ENCODE data around the gene NT5C.
A peak's percentile ranks its signal among the peaks of the same experiment; 100 is the strongest.
"Not testable (repeated sequence)": the region's sequence is repeated elsewhere in the genome, so short reads cannot be mapped to it uniquely, and the experiment has no call there.

NT5C gene

DNA sequence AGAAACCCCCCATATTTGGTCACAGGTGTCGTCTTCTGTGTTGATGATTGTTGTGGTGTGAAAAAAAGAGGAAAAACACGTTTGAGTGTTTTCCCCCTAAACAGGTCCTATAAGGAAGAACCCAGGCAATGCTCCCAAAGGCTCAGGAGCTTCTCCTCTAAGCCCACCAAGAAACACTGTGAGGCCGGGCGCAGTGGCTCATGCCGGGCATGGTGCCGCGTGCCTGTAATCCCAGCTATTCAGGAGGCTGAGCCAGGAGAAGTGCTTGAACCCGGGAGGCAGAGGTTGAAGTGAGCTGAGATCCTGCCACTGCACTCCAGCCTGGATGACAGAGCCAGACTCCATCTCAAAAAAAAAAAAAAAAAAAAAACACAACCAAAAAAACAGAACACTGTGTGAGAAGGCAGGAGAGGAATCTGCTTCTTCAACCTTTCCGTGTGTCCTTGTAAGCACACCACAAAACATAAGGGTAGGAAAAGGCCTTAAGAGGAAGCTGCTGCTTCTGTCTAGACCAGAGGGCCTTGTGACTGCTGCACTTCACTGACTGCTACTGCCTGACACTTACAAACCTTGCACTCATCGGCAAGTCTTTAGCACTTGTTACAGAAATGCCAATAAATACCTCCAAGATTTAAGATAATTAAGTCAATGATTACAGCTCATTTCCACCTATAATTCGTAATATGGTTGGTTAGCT lies 13.4 kb upstream of the NT5C start:
- no peak for DNase-seq (ENCODE audit: low spot score)

GRCh38 chr17:75142236-75142971 lies 10.9 kb upstream of the NT5C start:
- no peak for DNase-seq (ENCODE audit: low spot score)

- no peak for DNase-seq (ENCODE audit: low spot score)
Measured at GRCh38 chr17:75138519-75138918, 7.0 kb upstream of the NT5C start.

- not testable (repeated sequence) for DNase-seq (ENCODE audit: low spot score)
Measured at GRCh38 chr17:75137762-75138161, 6.2 kb upstream of the NT5C start.

DNA sequence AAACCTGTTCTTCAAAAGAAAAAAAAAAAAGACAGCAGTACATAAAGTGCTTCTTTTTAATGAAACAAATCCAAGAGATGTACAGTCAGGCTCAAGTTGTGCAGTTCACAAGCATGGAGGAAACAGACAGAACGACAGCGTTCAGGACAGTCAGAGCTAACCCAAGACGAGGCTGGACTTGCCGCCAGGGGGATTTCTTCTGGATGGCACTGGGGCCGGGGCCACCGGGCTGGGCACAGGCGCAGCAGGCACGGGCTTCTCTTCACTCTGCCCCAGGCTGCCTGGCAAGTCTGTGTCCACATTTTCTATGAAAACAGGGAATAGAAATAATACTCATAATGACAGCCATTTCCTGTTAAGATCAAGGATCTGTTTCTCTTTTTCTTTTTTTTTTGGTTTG lies 4.4 kb upstream of the NT5C start:
- DNase-seq (ENCODE audit: low spot score) = no peak

- no peak for DNase-seq (ENCODE audit: low spot score)
Measured at GRCh38 chr17:75135452-75135851, 3.9 kb upstream of the NT5C start.

- DNase-seq (ENCODE audit: low spot score) = not testable (repeated sequence)
Measured at GRCh38 chr17:75133607-75134347, 2.2 kb upstream of the NT5C start.

- DNase-seq (ENCODE audit: low spot score) = no peak
Measured at GRCh38 chr17:75133001-75133400, 1.5 kb upstream of the NT5C start.

DNA sequence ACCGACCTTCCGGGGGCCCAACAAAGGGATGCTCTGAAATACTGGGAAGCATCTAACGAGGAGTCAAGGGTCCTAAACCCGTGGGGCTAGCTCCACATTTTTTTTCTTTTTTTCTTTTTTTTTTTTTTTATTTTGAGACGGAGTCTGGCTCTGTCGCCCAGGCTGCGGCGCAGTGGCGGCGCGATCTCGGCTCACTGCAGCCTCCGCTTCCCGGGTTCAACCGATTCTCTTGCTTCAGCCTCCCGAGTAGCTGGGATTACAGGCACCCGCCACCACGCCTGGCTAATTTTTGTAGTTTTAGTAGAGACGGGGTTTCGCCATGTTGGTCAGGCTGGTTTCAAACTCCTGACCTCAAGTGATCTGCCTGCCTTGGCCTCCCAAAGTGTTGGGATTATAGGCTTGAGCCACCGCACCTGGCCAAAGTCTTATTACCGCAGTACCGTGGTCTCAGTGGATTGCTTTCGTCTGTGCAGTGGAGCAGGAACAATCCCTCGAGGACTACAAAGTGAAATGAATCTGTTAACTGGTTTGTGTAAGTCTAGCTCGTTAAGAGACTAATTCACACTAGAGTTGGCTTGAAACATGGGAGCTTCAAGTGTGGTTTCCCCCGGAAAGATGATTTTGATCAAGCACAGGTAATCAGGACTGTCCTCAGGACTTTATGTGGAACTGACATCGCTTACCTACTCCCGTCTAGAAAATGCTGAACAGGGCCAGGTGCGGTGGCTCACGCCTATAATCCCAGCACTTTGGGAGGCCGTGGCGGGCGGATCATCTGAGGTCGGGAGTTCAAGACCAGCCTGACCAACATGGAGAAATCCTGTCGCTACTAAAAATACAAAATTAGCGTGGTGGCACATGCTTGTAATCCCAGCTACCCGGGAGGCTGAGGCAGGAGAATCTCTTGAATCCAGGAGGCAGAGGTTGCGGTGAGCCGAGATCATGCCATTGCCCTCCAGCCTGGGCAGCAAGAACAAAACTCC lies 767 bp upstream of the NT5C start:
- not testable (repeated sequence) for DNase-seq (ENCODE audit: low spot score)

GRCh38 chr17:75130632-75131277 lies 787 bp downstream of the NT5C start:
- DNase-seq (ENCODE audit: low spot score) = peak; percentile 75

GRCh38 chr17:75130059-75130631 lies 1.4 kb downstream of the NT5C start:
- no peak for DNase-seq (ENCODE audit: low spot score)

DNA sequence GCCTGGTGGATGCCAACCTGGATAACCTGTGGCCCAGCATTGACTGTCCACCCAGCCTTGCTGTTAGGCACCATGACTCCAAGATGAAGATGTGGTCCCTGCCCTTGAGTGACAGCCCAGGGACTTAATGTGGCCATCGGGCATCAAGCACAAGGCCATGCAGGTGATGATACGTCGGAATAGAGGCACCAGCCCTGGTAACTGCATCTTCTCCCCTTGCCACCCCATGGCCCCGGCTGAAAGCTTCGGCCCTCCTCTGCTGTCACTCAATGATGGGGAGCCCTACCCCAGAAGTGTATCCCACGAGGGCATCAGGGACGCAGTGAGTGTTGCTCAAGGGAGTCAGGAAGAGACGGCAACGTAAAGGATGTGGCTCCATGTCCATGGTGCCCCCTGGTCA lies 2.0 kb downstream of the NT5C start:
- DNase-seq (ENCODE audit: low spot score) = no peak

- no peak for DNase-seq (ENCODE audit: low spot score)
Measured at GRCh38 chr17:75128694-75129505, 2.6 kb downstream of the NT5C start.

- DNase-seq (ENCODE audit: low spot score) = not testable (repeated sequence)
Measured at GRCh38 chr17:75127936-75128335, 3.6 kb downstream of the NT5C start.

DNA sequence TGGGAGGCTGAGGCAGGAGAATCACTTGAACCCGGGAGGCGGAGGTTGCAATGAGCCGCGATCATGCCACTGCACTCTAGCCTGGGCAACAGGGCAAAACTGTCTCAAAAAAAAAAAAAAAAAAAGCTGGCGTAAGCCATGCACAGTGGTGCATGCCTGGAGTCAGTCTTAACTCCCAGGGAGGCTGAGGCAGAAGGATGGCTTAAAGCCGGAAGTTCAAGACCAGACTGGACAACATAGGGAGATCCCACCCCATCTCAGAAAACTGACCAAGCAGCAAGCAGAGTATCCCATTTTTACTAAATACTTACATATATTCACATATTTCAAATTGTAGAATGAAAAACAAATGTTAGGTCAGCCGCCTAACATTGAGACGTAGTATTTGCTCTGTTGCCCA lies 4.6 kb downstream of the NT5C start:
- no peak for DNase-seq (ENCODE audit: low spot score)

GRCh38 chr17:75125984-75126383 lies 5.6 kb downstream of the NT5C start:
- no peak for DNase-seq (ENCODE audit: low spot score)

GRCh38 chr17:75124819-75125162 lies 6.8 kb downstream of the NT5C start:
- DNase-seq (ENCODE audit: low spot score) = no peak

GRCh38 chr17:75124041-75124818 lies 7.3 kb downstream of the NT5C start:
- peak; percentile 9 for DNase-seq (ENCODE audit: low spot score)

DNA sequence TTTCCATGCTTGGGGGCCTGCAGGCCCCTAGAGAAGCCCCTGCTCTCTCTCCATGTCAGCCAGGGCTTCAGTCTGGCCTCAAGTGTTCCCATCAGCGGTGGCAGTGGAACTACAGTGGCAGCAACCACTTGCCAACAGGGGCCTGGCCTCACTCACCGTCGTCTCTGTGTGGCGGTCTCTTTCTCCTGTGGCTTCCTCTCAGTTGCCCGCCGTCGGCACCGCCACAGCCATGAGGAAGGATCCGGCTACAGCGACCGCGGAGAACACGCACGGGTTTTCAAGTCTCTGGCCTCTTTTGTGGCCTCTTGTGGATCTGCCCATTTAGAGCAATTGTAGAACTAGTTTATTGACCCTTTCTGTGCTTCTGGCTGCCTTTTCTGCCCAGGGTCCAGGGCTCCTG lies 13.2 kb downstream of the NT5C start:
- no peak for DNase-seq (ENCODE audit: low spot score)

Data from hepatic stellate cell (primary cell).